HG02623 (cell line): ENCODE measurements around the gene MPHOSPH6.
"Not testable (repeated sequence)": the region's sequence is repeated elsewhere in the genome, so short reads cannot be mapped to it uniquely, and the experiment has no call there.

Experiments
- ATAC-seq: cut with Tn5 transposase; IDR thresholded peaks from one replicate; pipeline ENCODE4 v1.9.1; 2021; ENCODE audit warnings: moderate library complexity; ENCODE audit not compliant: unreplicated experiment

Gene MPHOSPH6

DNA sequence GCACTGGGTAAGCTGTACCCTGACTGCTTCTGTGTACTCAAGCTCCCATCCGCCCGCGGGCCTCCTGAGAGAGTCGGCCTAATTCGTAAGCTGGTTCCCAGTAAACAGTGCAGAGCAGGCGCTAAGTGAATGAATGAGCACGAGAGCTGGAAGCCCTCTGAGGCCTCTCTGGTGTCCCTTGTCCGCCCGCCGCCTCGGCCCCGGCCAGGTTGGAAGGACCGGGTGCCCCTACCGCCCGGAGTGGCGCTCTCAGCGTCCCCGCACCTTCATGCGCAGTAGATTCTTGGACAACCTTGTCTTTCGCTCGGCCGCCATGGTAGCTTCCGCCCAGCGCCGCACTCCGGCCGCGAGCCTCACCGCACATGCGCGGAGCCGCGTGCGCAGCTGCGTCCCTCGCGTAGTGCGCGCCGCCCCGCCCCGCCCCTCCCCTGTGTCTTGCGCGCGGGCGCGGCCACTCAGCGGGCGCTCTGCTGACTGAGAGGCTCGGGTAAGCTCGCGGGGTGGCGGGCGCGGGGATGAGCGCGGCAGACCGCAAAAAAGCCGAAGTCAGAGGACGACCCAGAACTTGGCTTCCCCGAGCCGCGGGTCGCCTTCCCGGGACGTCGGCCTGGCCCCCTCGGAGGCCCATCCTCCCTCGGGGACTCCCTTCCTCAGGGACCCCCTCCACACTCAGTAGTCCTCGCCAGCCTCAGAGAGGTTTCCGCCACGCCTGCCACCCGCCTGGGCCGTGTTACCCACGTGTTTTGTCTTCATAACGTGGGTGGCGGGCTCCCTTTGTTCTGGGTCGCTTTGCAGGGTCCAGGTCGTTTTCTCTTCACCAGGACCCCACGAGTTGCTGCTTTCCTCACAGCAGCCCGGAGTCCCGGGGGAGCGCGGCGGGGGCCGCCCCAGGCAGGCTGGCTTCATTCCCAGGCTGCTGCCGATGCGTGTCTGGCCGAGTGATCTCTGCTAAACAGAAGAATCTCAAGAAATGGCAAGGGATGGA lies at the start of gene MPHOSPH6:
MPHOSPH6 (minus strand) TSS at position 364 of the 985 bp plus-strand sequence; CDS start at position 315, 49 bp downstream.
- peak; percentile 93 for ATAC-seq

GRCh38 chr16:82219298-82219697 lies 49.3 kb upstream of the MPHOSPH6 start:
- no peak for ATAC-seq

- not testable (repeated sequence) for ATAC-seq
These were observed 39.3 kb upstream of the MPHOSPH6 start for GRCh38 chr16:82209314-82209713.

DNA sequence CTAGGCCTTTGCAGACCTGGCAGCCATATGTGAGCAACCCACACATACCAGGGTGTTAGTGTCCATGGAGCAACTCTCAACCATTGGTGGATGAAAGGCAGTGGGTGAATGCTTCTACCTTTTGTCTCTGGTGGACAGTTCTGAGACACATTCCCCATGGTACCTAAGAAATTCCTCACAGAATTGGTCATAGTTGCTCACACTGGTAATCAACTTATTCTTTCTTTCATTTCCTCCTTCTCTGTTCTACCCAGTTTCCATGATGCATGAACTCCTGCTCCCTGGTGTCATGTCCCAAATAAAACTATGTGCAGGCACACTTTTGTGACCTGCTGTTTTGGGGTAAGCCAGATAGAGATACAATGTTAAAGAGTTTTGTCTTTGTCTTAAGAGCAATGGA lies 33.2 kb upstream of the MPHOSPH6 start:
- ATAC-seq: no peak

DNA sequence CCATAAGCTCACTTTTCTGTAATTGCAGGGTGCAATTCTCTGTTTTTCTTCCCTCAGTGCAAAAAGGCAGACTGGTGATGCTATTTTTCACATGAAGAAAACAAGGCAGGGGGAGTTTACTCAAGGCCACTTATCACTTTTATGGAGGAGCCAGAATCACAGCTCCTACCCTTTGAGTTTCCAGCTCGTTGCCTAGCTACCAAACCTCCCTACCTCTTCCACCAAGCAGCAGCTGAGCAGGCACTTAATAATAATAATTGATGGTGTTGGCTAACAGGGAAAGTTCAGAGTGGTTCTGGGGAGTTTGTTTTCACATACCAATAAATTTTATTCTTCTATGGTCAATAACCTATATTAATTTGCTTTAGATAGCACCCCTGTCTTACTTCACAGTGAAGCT lies 31.9 kb upstream of the MPHOSPH6 start:
- no peak for ATAC-seq

DNA sequence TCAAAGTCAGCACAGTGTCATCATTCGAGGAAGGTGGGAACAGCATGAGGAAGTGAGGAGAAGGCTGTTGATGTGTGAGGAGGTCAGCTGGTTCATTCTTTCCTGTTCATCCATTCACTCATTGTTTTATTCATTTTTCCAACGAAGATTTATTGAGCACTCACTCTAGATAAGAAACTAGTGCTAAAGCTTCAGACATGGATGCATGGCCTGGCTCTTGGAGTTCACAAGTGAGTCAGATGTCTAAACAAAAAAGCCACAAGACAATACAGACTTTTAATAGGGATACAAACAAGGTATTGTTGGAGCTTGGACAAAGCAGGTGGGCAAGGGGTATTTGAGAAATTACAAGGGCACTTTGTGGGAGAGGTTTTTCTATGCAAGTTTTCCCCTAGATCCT lies 31.3 kb upstream of the MPHOSPH6 start:
- no peak for ATAC-seq

DNA sequence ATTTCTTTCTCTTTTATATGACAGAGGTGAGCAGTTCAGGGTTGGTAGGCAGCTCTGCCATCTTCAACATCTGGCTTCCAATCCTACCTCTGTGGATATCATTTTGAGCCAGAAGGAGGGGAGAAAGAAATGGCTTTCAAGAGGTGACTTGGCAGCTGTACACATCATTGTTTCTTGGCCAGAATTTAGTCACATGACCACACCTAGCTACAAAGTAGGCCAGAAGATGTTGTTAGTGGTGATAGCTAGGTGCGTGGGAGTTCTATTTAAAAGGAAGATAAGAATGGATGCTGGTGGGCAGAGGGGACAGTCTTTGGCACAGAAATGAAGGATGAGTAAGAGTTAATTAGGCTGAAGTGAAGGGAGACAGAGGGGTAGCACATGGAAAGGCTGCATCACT lies 29.2 kb upstream of the MPHOSPH6 start:
- no peak for ATAC-seq

DNA sequence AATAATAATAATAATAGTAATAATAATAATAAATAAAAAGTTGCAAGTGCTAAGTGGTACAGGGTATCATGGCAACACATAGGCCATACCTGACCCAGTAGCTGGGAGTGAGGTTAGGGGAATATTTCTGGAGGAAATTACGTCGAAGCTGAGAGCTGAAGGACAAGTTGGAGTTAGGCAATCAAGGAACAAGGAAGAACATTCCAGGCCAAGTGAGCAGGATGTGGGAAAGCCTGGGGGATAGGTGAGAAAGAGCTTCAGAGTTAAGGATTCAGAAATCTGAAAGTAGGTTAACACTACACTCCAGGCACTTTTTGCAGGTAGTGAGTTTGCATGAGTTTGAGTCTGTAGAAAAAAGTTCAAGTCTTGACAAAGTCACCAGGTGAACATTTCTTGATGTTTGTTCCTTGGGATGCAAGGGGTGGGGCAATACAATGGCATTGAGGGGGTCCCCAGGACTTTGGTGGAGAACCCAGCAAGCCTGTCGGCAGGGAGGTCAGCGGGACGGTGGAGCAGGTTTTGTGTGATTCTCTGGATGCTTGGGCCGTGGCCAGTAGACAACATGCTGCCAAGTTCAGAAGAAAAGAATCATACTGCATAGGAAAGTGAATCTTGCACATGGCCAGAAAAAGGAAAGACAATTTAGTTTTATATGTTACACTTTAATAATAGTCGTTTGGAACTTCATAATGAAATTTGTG lies 27.7 kb upstream of the MPHOSPH6 start:
- ATAC-seq: no peak

DNA sequence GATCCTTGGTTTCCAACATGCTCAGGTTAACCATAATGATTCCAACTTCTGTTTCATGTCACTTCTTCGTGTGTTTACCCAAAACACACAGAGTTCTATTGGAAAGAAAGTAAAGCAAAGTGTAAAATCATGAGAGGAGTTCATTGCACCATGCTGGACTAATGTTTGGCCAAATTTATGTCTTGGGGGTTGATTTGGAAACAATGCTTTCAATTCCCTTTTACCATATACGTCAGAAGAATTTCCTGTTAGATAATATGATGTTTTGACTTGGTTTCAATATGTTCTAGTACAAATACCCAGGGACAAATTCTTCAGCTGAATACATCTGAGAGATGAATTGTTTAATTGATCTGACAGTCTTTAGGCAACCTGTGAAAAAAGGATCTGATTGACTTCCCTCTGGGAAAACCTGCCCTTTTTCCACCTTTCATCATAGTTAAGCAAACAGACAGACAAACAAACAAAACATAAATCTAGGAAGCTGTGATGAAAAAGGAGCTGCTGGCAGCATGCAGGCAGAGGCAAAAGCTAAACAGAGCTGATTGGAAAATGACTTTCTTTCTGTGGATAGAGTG lies 26.0 kb upstream of the MPHOSPH6 start:
- ATAC-seq: no peak

DNA sequence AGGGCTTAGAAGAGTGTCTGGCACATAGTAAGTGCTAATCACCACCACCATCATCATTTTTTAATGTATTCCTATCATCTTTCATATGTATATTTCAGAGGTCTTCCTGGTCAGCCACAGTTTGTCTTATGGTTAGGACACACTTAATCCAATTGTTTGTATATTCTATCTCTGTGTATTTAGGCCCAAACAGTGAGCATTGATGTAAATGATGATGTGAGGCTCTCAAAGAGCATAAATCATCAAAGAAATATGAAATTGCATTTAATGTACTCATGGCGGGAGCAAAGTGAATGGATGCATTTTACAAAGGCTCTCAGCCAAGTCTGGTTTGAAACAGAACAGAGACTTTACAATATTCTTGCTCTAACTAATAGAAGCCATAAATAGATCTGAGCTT lies 24.1 kb upstream of the MPHOSPH6 start:
- no peak for ATAC-seq

DNA sequence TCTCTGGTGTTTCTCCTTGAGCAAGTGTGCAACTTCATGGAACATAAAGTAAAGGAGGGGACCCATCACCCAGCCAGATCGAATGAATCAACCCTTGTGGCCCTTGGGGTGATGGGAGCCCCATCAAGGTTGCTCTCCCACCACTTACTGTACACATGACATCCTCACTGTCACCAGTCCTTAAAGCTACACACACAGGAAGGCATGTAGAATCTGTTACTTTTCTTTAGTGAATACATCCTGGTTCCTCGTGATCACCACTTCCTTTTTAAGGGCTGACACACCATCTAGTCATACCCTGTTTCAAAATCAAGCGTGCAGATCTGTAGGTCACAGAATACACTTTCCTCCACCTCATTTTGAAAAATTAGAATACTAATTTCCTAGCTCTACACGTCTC lies 22.6 kb upstream of the MPHOSPH6 start:
- no peak for ATAC-seq

DNA sequence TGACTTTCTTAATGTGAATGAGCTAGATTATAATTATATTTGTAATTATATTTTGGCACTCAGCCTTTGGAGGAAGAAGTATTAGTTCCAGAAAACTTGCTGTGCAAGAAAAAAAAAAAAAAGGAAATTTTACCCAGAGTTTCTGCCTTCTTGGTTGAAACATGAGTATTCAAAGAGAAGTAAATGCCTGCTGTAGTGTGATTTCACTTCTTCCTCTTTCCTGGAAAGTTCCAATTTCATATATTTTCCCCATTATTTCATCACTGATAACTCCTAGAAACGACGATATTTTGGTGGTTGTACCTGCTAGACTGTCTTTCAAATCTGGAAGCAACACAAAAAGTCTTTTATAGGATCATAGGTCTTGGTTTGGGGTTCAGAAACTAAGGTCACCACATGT lies 20.4 kb upstream of the MPHOSPH6 start:
- no peak for ATAC-seq

GRCh38 chr16:82187829-82188228 lies 17.8 kb upstream of the MPHOSPH6 start:
- no peak for ATAC-seq

- ATAC-seq: no peak
These were observed 15.0 kb upstream of the MPHOSPH6 start for GRCh38 chr16:82185012-82185411.

GRCh38 chr16:82184213-82184612 lies 14.2 kb upstream of the MPHOSPH6 start:
- no peak for ATAC-seq

GRCh38 chr16:82183004-82183397 lies 13.0 kb upstream of the MPHOSPH6 start:
- ATAC-seq: no peak

GRCh38 chr16:82182266-82183003 lies 12.4 kb upstream of the MPHOSPH6 start:
- ATAC-seq: no peak

DNA sequence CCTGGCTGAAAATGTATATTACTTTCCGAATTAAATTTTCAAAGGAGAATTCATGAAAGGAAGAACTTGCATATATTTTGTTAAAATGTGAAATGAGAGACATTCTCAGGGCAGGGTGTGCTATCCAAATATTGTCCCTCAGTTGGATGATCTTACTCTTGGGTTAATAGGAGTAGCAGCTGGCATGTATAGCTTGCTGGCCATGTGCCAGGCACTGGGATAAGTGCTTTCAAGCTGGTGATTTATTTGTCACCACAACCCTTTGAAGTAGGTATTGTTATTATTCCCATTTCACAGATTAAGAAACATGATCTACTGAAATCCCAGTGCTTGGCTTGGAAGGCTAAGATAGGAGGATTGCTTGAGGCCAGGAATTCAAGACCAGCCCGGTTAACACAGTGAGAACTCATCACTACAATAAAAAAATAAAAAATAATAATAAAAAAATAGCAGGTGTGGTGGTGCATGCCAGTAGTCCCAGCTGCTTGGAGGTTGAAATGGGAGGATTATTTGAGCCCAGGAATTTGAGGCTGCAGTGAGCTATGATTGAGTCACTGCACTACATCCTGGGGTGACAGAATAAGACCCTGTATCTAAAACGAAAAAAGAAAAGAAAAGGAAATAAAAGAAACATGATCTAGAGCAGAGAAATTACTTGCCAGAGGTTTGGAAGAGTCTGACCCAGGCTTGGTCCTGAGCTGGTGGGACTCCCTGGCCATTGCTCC lies 11.6 kb upstream of the MPHOSPH6 start:
- ATAC-seq: no peak

DNA sequence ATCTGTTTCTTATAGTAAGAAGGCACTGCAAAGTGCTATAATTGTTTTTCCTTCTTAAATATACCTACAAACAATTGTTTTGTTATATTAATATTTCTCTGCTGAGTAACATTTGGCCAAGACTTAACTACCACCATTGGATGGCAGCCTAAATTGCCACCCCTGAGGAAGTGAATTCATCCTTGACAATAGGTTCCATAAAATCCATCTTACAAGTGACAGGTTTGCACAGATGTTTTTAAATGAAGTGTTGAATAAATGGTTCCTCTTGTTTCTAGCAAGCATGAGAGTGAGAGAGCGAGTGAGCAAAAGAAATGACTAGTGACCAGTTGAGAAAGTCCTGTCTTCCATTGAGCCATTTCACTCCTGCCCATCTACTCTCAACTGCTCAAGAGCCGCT lies 8.3 kb upstream of the MPHOSPH6 start:
- no peak for ATAC-seq

GRCh38 chr16:82177555-82177954 lies 7.5 kb upstream of the MPHOSPH6 start:
- no peak for ATAC-seq
